Measurements from ENCODE around the gene CTNND2. TPM values are rescaled to one million over a fixed set of nuclear protein-coding genes. Genes with fewer than 3 reads are reported as not detected.

The CTNND2 gene
- total RNA-seq, 1 donor from 2014 or later = not detected

GRCh38 chr5:10932426-10932825, 971.8 kb downstream of the CTNND2 start:
- no peak for DNase-seq (ENCODE audit: low read depth)

GRCh38 chr5:10927608-10928007, 976.6 kb downstream of the CTNND2 start:
- no peak for DNase-seq (ENCODE audit: low read depth)

- no peak for DNase-seq (ENCODE audit: low read depth)
Observed at GRCh38 chr5:10923310-10923709, 980.9 kb downstream of the CTNND2 start.
